ENCODE data around the gene ADAM12. TPM values are rescaled to one million over a fixed set of nuclear protein-coding genes. Genes with fewer than 3 reads are reported as not detected.
"Not testable (repeated sequence)": the region's sequence is repeated elsewhere in the genome, so short reads cannot be mapped to it uniquely, and the experiment has no call there.

The ADAM12 gene
- total RNA-seq, 4 donors from 2014 or later = under 0.01 to 60.8 (median 0.64) TPM; not detected in 1

- Histone ChIP-seq H3K36me3 (no peaks in the 10 kb centered on the region), H3K27me3 (no peaks in the 10 kb centered on the region), H3K4me3 (no peak overlapping the region), H3K9me3 (no peaks in the 10 kb centered on the region), H3K27ac (no peak overlapping the region), H3K4me1 (no peaks in the 10 kb centered on the region)
- peak in 1 of 2 donors; percentile 41 for DNase-seq
- intact Hi-C loops (cut with DNase I; ENCODE audit: low total_unique reads) = loop anchor here (10.0 kb wide), 1 partner anchor 402 kb away; the partner anchor contains the start of gene ADAM12
- TF ChIP-seq POLR2A (IDR thresholded peaks at IDR 0.05) (no peak), CTCF (IDR thresholded peaks at IDR 0.05) (peak; percentile 61 to 82 (median 70))
Measured at GRCh38 chr10:125982260-125982948, 405.9 kb downstream of the ADAM12 start.

GRCh38 chr10:125980521-125981035 is 407.7 kb downstream of the ADAM12 start:
- H3K36me3 ChIP-seq = no peaks in the 10 kb centered on the region
- DNase-seq = no peak
- no peak overlapping the region for H3K4me3 ChIP-seq
- H3K9me3 ChIP-seq = no peaks in the 10 kb centered on the region
- H3K27ac ChIP-seq = no peak overlapping the region
- no peaks in the 10 kb centered on the region for H3K4me1 ChIP-seq
- no peaks in the 10 kb centered on the region for H3K27me3 ChIP-seq
- no peak for TF ChIP-seq CTCF (IDR thresholded peaks at IDR 0.05)
- TF ChIP-seq POLR2A (IDR thresholded peaks at IDR 0.05) = no peak
- intact Hi-C loops (cut with DNase I; ENCODE audit: low total_unique reads) = loop anchor here (10.0 kb wide), 1 partner anchor 404 kb away; the partner anchor contains the start of gene ADAM12

GRCh38 chr10:125979976-125980375 is 408.3 kb downstream of the ADAM12 start:
- Histone ChIP-seq H3K4me3 (no peak overlapping the region), H3K9me3 (no peaks in the 10 kb centered on the region), H3K36me3 (no peaks in the 10 kb centered on the region), H3K27ac (no peak overlapping the region), H3K4me1 (no peaks in the 10 kb centered on the region), H3K27me3 (no peaks in the 10 kb centered on the region)
- DNase-seq = no peak
- intact Hi-C loops (cut with DNase I; ENCODE audit: low total_unique reads) = loop anchor here (10.0 kb wide), 1 partner anchor 405 kb away; the partner anchor contains the start of gene ADAM12
- no peak for TF ChIP-seq POLR2A (IDR thresholded peaks at IDR 0.05)
- no peak for TF ChIP-seq CTCF (IDR thresholded peaks at IDR 0.05)

- H3K27me3 ChIP-seq = no peaks in the 10 kb centered on the region
- DNase-seq = no peak
- intact Hi-C loops (cut with DNase I; ENCODE audit: low total_unique reads) = no loop called here
- H3K9me3 ChIP-seq = no peaks in the 10 kb centered on the region
- no peak for TF ChIP-seq POLR2A (IDR thresholded peaks at IDR 0.05)
- no peak for TF ChIP-seq CTCF (IDR thresholded peaks at IDR 0.05)
- no peaks in the 10 kb centered on the region for H3K4me1 ChIP-seq
- no peak overlapping the region for H3K4me3 ChIP-seq
- H3K36me3 ChIP-seq = no peaks in the 10 kb centered on the region
- H3K27ac ChIP-seq = no peak overlapping the region
Measured at GRCh38 chr10:125976960-125977605, 411.2 kb downstream of the ADAM12 start.

- H3K36me3 ChIP-seq; DNase-seq; H3K27me3 ChIP-seq; H3K4me3 ChIP-seq; H3K27ac ChIP-seq; intact Hi-C loops (cut with DNase I; ENCODE audit: low total_unique reads); H3K4me1 ChIP-seq; H3K9me3 ChIP-seq: not testable (repeated sequence)
Measured at GRCh38 chr10:125970077-125970630, 418.1 kb downstream of the ADAM12 start.

All from uterus (tissue), 4 donors.